Body of pancreas (tissue), 4 donors: ENCODE measurements around the gene PTPN7. TPM values are rescaled to one million over a fixed set of nuclear protein-coding genes. Genes with fewer than 3 reads are reported as not detected.

Experiments
- ATAC-seq: fragments of 150-250 bp; one replicate; pipeline ENCODE4 v1.9.1; 2016
- DNase-seq, 4 donors: peaks; one replicate each; pipeline ENCODE4 v3.0.0-alpha.2; 2019
- H3K27ac ChIP-seq, 4 donors: fragments of 200-600 bp; sonication (generic); 1 replicate in 3 of 4; 2 replicates in 1 of 4; pipeline versions ENCODE4 v1.5.1 to v1.6.1; 2016 to 2019; ENCODE audit warnings: mild to moderate bottlenecking in 1 of 4, mixed read lengths in 1 of 4, moderate library complexity in 1 of 4
- H3K27me3 ChIP-seq, 2 donors: fragments of 200-600 bp; sonication (generic); one replicate each; pipeline ENCODE4 v1.6.0; 2016; ENCODE audit warnings: mild to moderate bottlenecking in 1 of 2
- H3K36me3 ChIP-seq, 2 donors: fragments of 200-600 bp; sonication (generic); replicated peaks in 1 of 2; 2 replicates each; pipeline ENCODE4 v1.5.1; 2016; ENCODE audit warnings: low read depth in 2 of 2; ENCODE audit not compliant: insufficient read depth in 1 of 2
- H3K4me1 ChIP-seq: fragments of 200-600 bp; sonication (generic); one replicate; pipeline ENCODE4 v1.6.0; 2016
- H3K4me3 ChIP-seq, 2 donors: fragments of 200-600 bp; sonication (generic); 1 replicate in 1 of 2; 2 replicates in 1 of 2; pipeline ENCODE4 v1.5.1; 2016 to 2019
- H3K9me3 ChIP-seq, 3 donors: fragments of 200-600 bp; sonication (generic); 1 replicate in 2 of 3; 2 replicates in 1 of 3; pipeline ENCODE4 v1.5.1; 2016
- CTCF ChIP-seq, 7 experiments: fragments of 450-650 bp in 4 of 7; fragments of 200-600 bp in 3 of 7; sonication (generic) in 3 of 7; IDR thresholded peaks; one replicate each; pipeline ENCODE4 v1.5.1; 2016 to 2019; ENCODE audit warnings: antibody characterized with exemption in 7 of 7
- POLR2A ChIP-seq, 3 donors: fragments of 450-650 bp; IDR thresholded peaks; one replicate each; pipeline ENCODE4 v1.6.1; 2016; ENCODE audit warnings: antibody characterized with exemption in 3 of 3, mild to moderate bottlenecking in 2 of 3
- WGBS, 2 donors: methylation state at CpG; one replicate each; pipeline ENCODE4 v1.1.5; 2017; 5-methylcytosine and 5-hydroxymethylcytosine counted together
- intact Hi-C: fragments of 100-400 bp; cut with DNase I; formaldehyde crosslinking; loops from one replicate; pipeline ENCODE4 v1.15.1; 2023
- total RNA-seq, 2 donors: library from RNA; depleted of rRNA; stranded (reverse); fragments of >200 nt; gene quantifications; one replicate each; pipeline ENCODE4 v1.1.0, GENCODE V29; 2016

Gene PTPN7
- total RNA-seq, 2 donors from 2014 or later = 1.6 to 3.6 TPM

- no peak overlapping the region for H3K27ac ChIP-seq
- intact Hi-C loops = loop anchor here (10.0 kb wide), 1 partner anchor 233 kb away; no protein-coding TSS in a partner anchor
- H3K4me3 ChIP-seq = no peak overlapping the region
- peaks cover 24% of the 10 kb centered on the region for H3K4me1 ChIP-seq
- ATAC-seq (no peak), DNase-seq (no peak)
- no peaks in the 10 kb centered on the region for H3K36me3 ChIP-seq
- WGBS, 2 donors = 89 to 95% methylated on average over 12 to 26 of the region's 26 CpGs
- no peak for TF ChIP-seq POLR2A (IDR thresholded peaks at IDR 0.05)
- TF ChIP-seq CTCF (IDR thresholded peaks at IDR 0.05) = no peak
- H3K9me3 ChIP-seq = no peaks in the 10 kb centered on the region
- no peaks in the 10 kb centered on the region for H3K27me3 ChIP-seq
These were observed 32.4 kb downstream of the PTPN7 start for GRCh38 chr1:202127836-202128622.

- TF ChIP-seq CTCF (IDR thresholded peaks at IDR 0.05) (no peak), POLR2A (IDR thresholded peaks at IDR 0.05) (no peak)
- no peaks in the 10 kb centered on the region for H3K9me3 ChIP-seq
- ATAC-seq = no peak
- no peaks in the 10 kb centered on the region for H3K36me3 ChIP-seq
- 91% methylated on average over 6 of the region's 6 CpGs for WGBS, 2 donors
- no peaks in the 10 kb centered on the region for H3K27me3 ChIP-seq
- peaks cover 14% of the 10 kb centered on the region for H3K4me1 ChIP-seq
- no peak overlapping the region for H3K27ac ChIP-seq
- no peak for DNase-seq
- intact Hi-C loops = loop anchor here (10.0 kb wide), 1 partner anchor 232 kb away; no protein-coding TSS in a partner anchor
- no peak overlapping the region for H3K4me3 ChIP-seq
These were observed 33.3 kb downstream of the PTPN7 start for GRCh38 chr1:202127061-202127460.

GRCh38 chr1:202126426-202126825, 34.0 kb downstream of the PTPN7 start:
- ATAC-seq (no peak), DNase-seq (no peak)
- intact Hi-C loops = loop anchor here (10.0 kb wide), 1 partner anchor 232 kb away; no protein-coding TSS in a partner anchor
- TF ChIP-seq POLR2A (IDR thresholded peaks at IDR 0.05) (no peak), CTCF (IDR thresholded peaks at IDR 0.05) (no peak)
- Histone ChIP-seq H3K9me3 (no peaks in the 10 kb centered on the region), H3K4me3 (no peak overlapping the region), H3K36me3 (no peaks in the 10 kb centered on the region), H3K27ac (no peak overlapping the region), H3K4me1 (peaks cover 8% of the 10 kb centered on the region), H3K27me3 (no peaks in the 10 kb centered on the region)
- 46 to 66% methylated on average over 9 of the region's 9 CpGs for WGBS, 2 donors

- Histone ChIP-seq H3K27me3 (no peaks in the 10 kb centered on the region), H3K36me3 (no peaks in the 10 kb centered on the region), H3K4me1 (no peaks in the 10 kb centered on the region), H3K9me3 (no peaks in the 10 kb centered on the region), H3K4me3 (no peak overlapping the region), H3K27ac (no peak overlapping the region)
- no peak for ATAC-seq
- WGBS, 2 donors = 86 to 90% methylated on average over 7 to 8 of the region's 8 CpGs
- intact Hi-C loops = loop anchor here (10.0 kb wide), 1 partner anchor 231 kb away; no protein-coding TSS in a partner anchor
- no peak for DNase-seq
- TF ChIP-seq POLR2A (IDR thresholded peaks at IDR 0.05) (no peak), CTCF (IDR thresholded peaks at IDR 0.05) (no peak)
These were observed 34.8 kb downstream of the PTPN7 start for GRCh38 chr1:202125611-202126010.
